Osteocyte (in vitro differentiated cells): ENCODE measurements around the gene CD8B2. TPM values are rescaled to one million over a fixed set of nuclear protein-coding genes. Genes with fewer than 3 reads are reported as not detected.
"Not testable (repeated sequence)": the region's sequence is repeated elsewhere in the genome, so short reads cannot be mapped to it uniquely, and the experiment has no call there.

Experiments
- DNase-seq: peaks from one replicate; pipeline ENCODE4 v3.0.0; 2021; ENCODE audit warnings: mixed read lengths; ENCODE audit not compliant: unreplicated experiment; ENCODE audit errors: extremely low spot score
- H3K27ac Mint-ChIP-seq: one replicate; pipeline ENCODE4 v1.8.0; 2021; ENCODE audit warnings: mild to moderate bottlenecking, mixed read lengths; ENCODE audit not compliant: unreplicated experiment
- H3K27me3 Mint-ChIP-seq: one replicate; pipeline ENCODE4 v1.8.0; 2021; ENCODE audit warnings: mixed read lengths; ENCODE audit not compliant: unreplicated experiment
- H3K36me3 Mint-ChIP-seq: one replicate; pipeline ENCODE4 v1.8.0; 2021; ENCODE audit warnings: mixed read lengths; ENCODE audit not compliant: unreplicated experiment
- H3K4me1 Mint-ChIP-seq: one replicate; pipeline ENCODE4 v1.8.0; 2021; ENCODE audit warnings: mixed read lengths; ENCODE audit not compliant: unreplicated experiment
- H3K4me3 Mint-ChIP-seq: one replicate; pipeline ENCODE4 v1.8.0; 2021; ENCODE audit warnings: mild to moderate bottlenecking, moderate library complexity, mixed read lengths; ENCODE audit not compliant: unreplicated experiment
- H3K9me3 Mint-ChIP-seq: one replicate; pipeline ENCODE4 v1.8.0; 2021; ENCODE audit warnings: mixed read lengths; ENCODE audit not compliant: unreplicated experiment
- total RNA-seq: library from RNA; stranded (reverse); gene quantifications from 2 replicates; pipeline ENCODE4 v1.2.1, GENCODE V29; 2021

CD8B2 gene
- total RNA-seq, 1 donor from 2014 or later: not detected

- H3K4me3 Mint-ChIP-seq, H3K36me3 Mint-ChIP-seq, H3K27me3 Mint-ChIP-seq, H3K27ac Mint-ChIP-seq, H3K4me1 Mint-ChIP-seq, H3K9me3 Mint-ChIP-seq, DNase-seq: not testable (repeated sequence)
These were observed 11.4 kb downstream of the CD8B2 start for GRCh38 chr2:106498549-106498948.

- H3K27me3 Mint-ChIP-seq, DNase-seq: not testable (repeated sequence)
These were observed 13.2 kb downstream of the CD8B2 start for GRCh38 chr2:106500350-106500749.

GRCh38 chr2:106502351-106502750, 15.2 kb downstream of the CD8B2 start:
- DNase-seq, H3K27me3 Mint-ChIP-seq, H3K4me3 Mint-ChIP-seq, H3K9me3 Mint-ChIP-seq, H3K4me1 Mint-ChIP-seq, H3K36me3 Mint-ChIP-seq, H3K27ac Mint-ChIP-seq: not testable (repeated sequence)

More at GRCh38 chr2:106500350-106500749, 13.2 kb downstream of the CD8B2 start:
- not testable (repeated sequence) for H3K27ac Mint-ChIP-seq, H3K36me3 Mint-ChIP-seq, H3K9me3 Mint-ChIP-seq, H3K4me3 Mint-ChIP-seq, H3K4me1 Mint-ChIP-seq

- H3K27ac Mint-ChIP-seq, DNase-seq, H3K4me3 Mint-ChIP-seq, H3K27me3 Mint-ChIP-seq, H3K9me3 Mint-ChIP-seq, H3K4me1 Mint-ChIP-seq, H3K36me3 Mint-ChIP-seq: not testable (repeated sequence)
These were observed 17.0 kb downstream of the CD8B2 start for GRCh38 chr2:106504192-106504591.

GRCh38 chr2:106504787-106505186, 17.6 kb downstream of the CD8B2 start:
- not testable (repeated sequence) for H3K27ac Mint-ChIP-seq, DNase-seq, H3K9me3 Mint-ChIP-seq, H3K36me3 Mint-ChIP-seq, H3K4me1 Mint-ChIP-seq, H3K27me3 Mint-ChIP-seq, H3K4me3 Mint-ChIP-seq

- not testable (repeated sequence) for H3K27me3 Mint-ChIP-seq, H3K4me1 Mint-ChIP-seq, H3K4me3 Mint-ChIP-seq, H3K9me3 Mint-ChIP-seq, H3K36me3 Mint-ChIP-seq, H3K27ac Mint-ChIP-seq, DNase-seq
These were observed 19.0 kb downstream of the CD8B2 start for GRCh38 chr2:106506002-106506687.

GRCh38 chr2:106508660-106509373, 21.7 kb downstream of the CD8B2 start:
- H3K27me3 Mint-ChIP-seq, H3K4me3 Mint-ChIP-seq, H3K27ac Mint-ChIP-seq, DNase-seq, H3K4me1 Mint-ChIP-seq, H3K36me3 Mint-ChIP-seq, H3K9me3 Mint-ChIP-seq: not testable (repeated sequence)

- not testable (repeated sequence) for DNase-seq, H3K4me3 Mint-ChIP-seq, H3K36me3 Mint-ChIP-seq, H3K27ac Mint-ChIP-seq, H3K4me1 Mint-ChIP-seq, H3K27me3 Mint-ChIP-seq, H3K9me3 Mint-ChIP-seq
These were observed 22.2 kb downstream of the CD8B2 start for GRCh38 chr2:106509374-106509770.

- not testable (repeated sequence) for H3K9me3 Mint-ChIP-seq, H3K27me3 Mint-ChIP-seq, H3K4me3 Mint-ChIP-seq
These were observed 23.6 kb downstream of the CD8B2 start for GRCh38 chr2:106510791-106511190.

GRCh38 chr2:106511476-106511901, 24.3 kb downstream of the CD8B2 start:
- not testable (repeated sequence) for H3K27ac Mint-ChIP-seq, DNase-seq, H3K36me3 Mint-ChIP-seq, H3K4me1 Mint-ChIP-seq, H3K27me3 Mint-ChIP-seq, H3K9me3 Mint-ChIP-seq, H3K4me3 Mint-ChIP-seq

More at GRCh38 chr2:106510791-106511190, 23.6 kb downstream of the CD8B2 start:
- H3K36me3 Mint-ChIP-seq, H3K4me1 Mint-ChIP-seq, H3K27ac Mint-ChIP-seq, DNase-seq: not testable (repeated sequence)

GRCh38 chr2:106511934-106512333, 24.8 kb downstream of the CD8B2 start:
- not testable (repeated sequence) for H3K9me3 Mint-ChIP-seq, H3K27ac Mint-ChIP-seq, H3K27me3 Mint-ChIP-seq, H3K4me1 Mint-ChIP-seq, H3K4me3 Mint-ChIP-seq, H3K36me3 Mint-ChIP-seq, DNase-seq

GRCh38 chr2:106513391-106513790, 26.2 kb downstream of the CD8B2 start:
- H3K9me3 Mint-ChIP-seq, H3K4me1 Mint-ChIP-seq, H3K4me3 Mint-ChIP-seq, DNase-seq, H3K27me3 Mint-ChIP-seq, H3K36me3 Mint-ChIP-seq, H3K27ac Mint-ChIP-seq: not testable (repeated sequence)
